GM08714 (cell line): Measurements from ENCODE around the gene TLK1.
"Not testable (repeated sequence)": the region's sequence is repeated elsewhere in the genome, so short reads cannot be mapped to it uniquely, and the experiment has no call there.

Source experiments
- H3K4me3 ChIP-seq: fragments of 200-500 bp; sonication (Bioruptor generic); 2 replicates; pipeline ENCODE4 v1.5.1; 2014; ENCODE audit warnings: mild to moderate bottlenecking, low read length, inconsistent platforms
- ZNF274 ChIP-seq: IDR thresholded peaks from 2 replicates; pipeline ENCODE4 v1.6.1; 2012; ENCODE audit warnings: mild to moderate bottlenecking, low read depth, low read length

The TLK1 gene

GRCh38 chr2:171089489-171089888 lies 71.2 kb downstream of the TLK1 start:
- H3K4me3 ChIP-seq = no peak overlapping the region
- no peak for TF ChIP-seq ZNF274

- H3K4me3 ChIP-seq = no peak overlapping the region
- no peak for TF ChIP-seq ZNF274
Observed at GRCh38 chr2:171088057-171088834, 72.4 kb downstream of the TLK1 start.

DNA sequence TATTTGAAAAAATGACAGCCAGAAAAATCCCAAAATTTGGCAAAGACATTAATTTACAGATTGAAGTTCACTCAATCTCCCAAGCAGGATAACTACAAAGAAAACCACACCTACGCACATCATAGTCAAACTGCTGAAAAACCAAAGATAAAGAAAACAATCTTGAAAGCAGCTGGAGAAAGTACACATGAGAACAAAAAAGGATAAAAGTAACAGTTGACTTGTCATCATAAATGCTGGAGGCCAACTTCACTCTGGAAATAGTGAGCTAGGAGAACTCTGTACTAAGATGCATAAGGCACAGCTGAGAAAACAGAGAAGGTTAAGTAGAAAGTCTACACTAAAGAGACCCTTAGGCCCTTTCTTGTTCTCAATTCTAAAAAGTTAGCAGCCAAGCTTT lies 73.1 kb downstream of the TLK1 start:
- no peak for TF ChIP-seq ZNF274
- no peak overlapping the region for H3K4me3 ChIP-seq

GRCh38 chr2:171086352-171087290 lies 74.1 kb downstream of the TLK1 start:
- no peak for TF ChIP-seq ZNF274
- no peak overlapping the region for H3K4me3 ChIP-seq

GRCh38 chr2:171084128-171084527 lies 76.6 kb downstream of the TLK1 start:
- no peak overlapping the region for H3K4me3 ChIP-seq
- no peak for TF ChIP-seq ZNF274

DNA sequence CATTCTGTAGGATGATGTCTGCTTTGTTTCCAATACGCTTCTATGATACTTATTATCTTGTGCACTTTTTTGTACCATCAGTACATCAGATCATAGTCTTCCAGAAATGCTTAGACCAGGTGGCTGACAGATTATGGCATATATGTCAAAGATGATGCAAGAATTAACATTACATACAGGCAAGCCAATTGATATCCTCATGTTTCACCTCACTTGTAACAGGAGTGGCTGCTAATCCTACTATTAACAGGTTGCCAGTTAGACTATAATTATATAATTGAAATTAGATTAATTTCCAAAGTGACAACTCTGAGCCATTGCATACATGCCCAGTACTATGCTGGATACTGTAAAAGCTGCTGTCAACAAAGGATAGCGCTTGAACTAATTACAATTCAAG lies 77.2 kb downstream of the TLK1 start:
- H3K4me3 ChIP-seq = no peak overlapping the region
- no peak for TF ChIP-seq ZNF274

GRCh38 chr2:171081649-171082111 lies 79.0 kb downstream of the TLK1 start:
- H3K4me3 ChIP-seq = no peak overlapping the region
- no peak for TF ChIP-seq ZNF274

DNA sequence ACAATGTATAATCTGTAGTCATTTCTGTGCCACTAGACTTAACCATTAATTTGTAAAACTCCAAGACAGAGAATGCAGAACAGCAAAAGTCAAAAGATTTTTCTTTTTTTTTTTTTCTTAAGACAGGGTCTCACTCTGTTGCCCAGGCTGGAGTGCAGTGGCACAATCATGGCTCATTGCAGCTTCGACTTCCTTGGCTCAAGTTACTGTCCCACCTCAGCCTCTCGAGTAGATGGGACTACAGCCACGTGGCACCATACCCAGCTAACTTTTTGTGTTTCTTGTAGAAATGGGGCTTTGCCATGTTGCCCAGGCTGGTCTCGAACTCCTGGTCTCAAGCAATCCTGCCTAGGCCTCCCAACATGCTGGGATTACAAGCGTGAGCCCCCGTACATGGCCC lies 80.1 kb downstream of the TLK1 start:
- H3K4me3 ChIP-seq = no peak overlapping the region
- no peak for TF ChIP-seq ZNF274

DNA sequence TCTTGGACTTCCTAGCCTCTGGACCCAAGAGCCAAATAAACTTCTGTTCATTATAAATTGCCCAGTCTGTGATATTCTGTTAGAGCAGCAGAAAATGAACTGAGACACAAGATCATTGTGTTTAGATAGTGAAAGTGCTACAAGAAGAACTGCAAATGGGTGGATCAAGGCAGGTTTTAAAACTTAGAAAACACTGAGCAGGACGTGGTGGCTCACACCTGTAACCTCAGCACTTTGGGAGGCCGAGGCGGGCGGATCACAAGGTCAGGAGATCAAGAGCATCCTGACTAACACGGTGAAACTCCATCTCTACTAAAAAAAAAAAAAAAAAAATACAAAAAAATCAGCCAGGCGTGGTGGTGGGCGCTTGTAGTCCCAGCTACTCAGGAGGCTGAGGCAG lies 84.3 kb downstream of the TLK1 start:
- H3K4me3 ChIP-seq = not testable (repeated sequence)

- no peak for TF ChIP-seq ZNF274
Observed at GRCh38 chr2:171072164-171072563, 88.5 kb downstream of the TLK1 start.

DNA sequence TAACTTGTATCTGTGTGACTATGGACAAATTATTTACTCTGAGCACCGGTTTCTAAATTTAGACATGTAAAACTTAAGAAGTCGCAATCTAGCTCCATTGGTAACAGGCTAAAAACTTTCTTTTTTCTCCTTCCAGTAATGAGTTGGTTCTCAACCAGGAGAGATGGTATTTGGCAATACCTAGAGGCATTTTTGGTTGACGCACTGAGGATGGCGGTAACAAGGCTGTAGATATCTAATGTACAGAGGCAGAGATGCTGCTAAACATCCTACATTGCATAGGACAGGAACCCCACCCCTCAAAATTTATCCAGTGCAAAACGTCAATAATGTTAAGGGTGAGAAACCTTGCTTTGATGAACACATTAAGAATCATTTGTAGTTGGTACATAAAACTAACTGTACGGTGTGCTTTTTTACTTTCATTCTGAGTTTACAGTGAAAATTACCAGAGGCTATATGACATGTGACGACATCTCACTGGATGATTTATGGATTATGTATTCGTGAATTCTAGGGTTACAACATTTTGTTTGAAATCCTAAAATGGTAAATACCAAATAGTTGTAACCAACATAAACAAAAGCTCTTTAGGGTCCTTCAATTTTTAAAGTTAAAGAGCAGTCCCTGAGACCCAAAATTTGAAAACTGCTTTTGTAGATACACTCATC lies 91.3 kb downstream of the TLK1 start:
- no peak overlapping the region for H3K4me3 ChIP-seq
- TF ChIP-seq ZNF274 = no peak

More at GRCh38 chr2:171072164-171072563, 88.5 kb downstream of the TLK1 start:
- no peak overlapping the region for H3K4me3 ChIP-seq

DNA sequence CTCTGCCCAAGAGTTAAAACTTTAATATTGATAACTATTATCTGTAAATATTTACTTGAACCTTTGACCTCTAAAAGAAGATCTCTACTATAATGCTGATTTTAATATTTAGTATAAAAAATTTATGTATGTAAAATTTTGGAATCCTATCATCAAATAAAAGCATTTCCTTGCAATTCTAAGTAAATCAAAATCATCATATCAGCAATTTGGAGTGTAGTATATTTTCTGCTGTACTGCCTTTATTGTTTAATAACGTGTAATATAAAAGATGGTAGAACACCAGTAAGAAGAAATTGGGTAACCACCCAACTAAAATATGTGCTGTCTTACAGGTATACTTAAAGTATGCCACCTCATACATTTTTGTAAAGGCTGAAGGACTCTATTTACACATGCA lies 94.6 kb downstream of the TLK1 start:
- no peak for TF ChIP-seq ZNF274
- H3K4me3 ChIP-seq = no peak overlapping the region

DNA sequence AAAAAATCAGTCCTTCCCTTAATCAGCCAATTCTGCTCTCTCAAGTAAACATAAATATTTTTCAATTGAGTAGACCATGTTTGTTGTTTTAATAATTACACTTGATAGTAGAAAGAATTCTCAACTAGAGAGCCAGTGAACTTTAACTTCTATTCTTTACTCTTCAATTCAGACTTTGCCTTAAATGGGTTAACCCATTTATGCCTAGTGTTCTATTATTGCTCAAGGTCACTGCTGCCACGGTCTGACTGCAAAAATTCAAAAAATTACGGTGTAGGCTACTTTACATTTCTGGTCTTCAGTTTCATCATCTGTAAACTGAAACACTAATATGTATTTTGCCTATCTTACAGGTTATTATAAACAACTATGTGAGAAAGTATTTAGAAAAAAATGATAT lies 103.1 kb downstream of the TLK1 start:
- no peak for TF ChIP-seq ZNF274
- H3K4me3 ChIP-seq = no peak overlapping the region

GRCh38 chr2:171056307-171056706 lies 104.4 kb downstream of the TLK1 start:
- H3K4me3 ChIP-seq = no peak overlapping the region
- no peak for TF ChIP-seq ZNF274

DNA sequence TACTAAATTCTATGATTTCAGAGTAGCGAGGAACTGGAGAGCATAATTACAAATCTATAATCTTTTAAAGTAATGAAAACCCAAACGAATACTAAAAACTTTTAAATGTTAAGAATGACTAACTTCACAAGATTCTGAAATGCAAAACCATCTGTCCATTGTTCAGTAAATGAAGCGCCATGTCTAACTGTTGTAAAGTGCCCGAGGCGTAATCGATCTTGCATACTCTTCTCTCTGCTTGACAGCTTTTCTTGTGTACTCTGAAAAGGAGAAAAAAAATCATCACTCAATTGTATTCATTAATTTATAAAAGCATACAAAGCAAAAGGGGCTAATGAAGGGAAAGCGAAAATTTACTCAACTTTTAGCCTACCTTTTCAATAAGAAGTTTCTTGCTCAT lies 111.0 kb downstream of the TLK1 start:
- H3K4me3 ChIP-seq = no peak overlapping the region
- TF ChIP-seq ZNF274 = no peak
